ENCODE data around the gene EMX1.

DNA sequence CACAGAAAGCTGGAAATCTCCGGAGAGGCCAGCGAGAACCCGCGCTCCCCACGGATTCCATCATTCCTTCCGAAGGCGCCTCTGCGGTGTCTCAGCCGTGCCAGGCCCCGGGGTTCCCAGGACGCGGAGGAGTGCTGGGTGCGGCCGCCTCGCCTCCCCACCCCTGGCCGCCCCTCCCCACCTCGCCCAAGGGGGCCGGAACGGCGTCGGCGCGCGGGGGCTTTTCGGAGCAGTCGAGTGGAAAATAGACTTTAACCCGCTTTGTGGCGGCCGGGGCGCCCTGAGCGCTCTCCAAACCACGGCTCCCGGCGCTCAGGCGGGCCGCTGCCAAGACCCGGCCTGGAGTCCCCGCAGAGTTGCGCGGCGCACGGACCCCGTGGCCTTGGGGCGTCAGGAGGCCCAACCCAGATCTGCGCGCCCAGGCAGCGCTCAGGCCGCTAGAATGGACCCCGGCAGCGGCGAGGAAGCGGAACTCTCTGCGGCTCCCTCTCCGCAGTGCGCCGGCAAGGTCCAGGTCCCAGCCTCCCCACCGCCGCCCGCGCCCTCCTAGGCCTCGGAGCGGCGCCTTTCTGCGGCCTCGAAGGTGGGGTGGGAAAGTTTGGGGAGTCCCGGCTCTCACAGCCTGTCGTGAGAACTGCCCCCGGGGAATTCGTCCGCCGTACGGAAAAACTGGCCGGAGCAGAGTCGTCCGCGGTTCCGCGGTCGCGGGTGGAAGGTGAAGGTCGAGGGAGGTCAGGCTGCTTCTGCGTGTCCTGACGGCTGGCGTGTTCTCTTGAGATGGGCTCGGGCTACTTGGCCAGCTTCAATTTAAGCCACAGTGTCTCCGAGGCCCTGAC is 1.2 kb upstream of the EMX1 start:
- TF ChIP-seq, protein P1, sequence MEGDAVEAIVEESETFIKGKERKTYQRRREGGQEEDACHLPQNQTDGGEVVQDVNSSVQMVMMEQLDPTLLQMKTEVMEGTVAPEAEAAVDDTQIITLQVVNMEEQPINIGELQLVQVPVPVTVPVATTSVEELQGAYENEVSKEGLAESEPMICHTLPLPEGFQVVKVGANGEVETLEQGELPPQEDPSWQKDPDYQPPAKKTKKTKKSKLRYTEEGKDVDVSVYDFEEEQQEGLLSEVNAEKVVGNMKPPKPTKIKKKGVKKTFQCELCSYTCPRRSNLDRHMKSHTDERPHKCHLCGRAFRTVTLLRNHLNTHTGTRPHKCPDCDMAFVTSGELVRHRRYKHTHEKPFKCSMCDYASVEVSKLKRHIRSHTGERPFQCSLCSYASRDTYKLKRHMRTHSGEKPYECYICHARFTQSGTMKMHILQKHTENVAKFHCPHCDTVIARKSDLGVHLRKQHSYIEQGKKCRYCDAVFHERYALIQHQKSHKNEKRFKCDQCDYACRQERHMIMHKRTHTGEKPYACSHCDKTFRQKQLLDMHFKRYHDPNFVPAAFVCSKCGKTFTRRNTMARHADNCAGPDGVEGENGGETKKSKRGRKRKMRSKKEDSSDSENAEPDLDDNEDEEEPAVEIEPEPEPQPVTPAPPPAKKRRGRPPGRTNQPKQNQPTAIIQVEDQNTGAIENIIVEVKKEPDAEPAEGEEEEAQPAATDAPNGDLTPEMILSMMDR (conservative IDR thresholded peaks at IDR 0.05; ENCODE audit: low read depth, low read length), result no peak
- TF ChIP-seq EZH2 (IDR thresholded peaks at IDR 0.05; ENCODE audit: low read length, unreplicated experiment), result peak; percentile 81
